Type B pancreatic cell (in vitro differentiated cells): Measurements from ENCODE around the gene LARP4B. TPM values are rescaled to one million over a fixed set of nuclear protein-coding genes. Genes with fewer than 3 reads are reported as not detected.

Source experiments
- DNase-seq: peaks from one replicate; pipeline ENCODE4 v3.0.0; 2021; ENCODE audit warnings: mixed read lengths; ENCODE audit not compliant: unreplicated experiment; ENCODE audit errors: extremely low spot score
- H3K27ac Mint-ChIP-seq: 2 replicates; pipeline ENCODE4 v1.8.0; 2021; ENCODE audit warnings: mild to moderate bottlenecking, mixed read lengths
- H3K27me3 Mint-ChIP-seq: 2 replicates; pipeline ENCODE4 v1.8.0; 2021; ENCODE audit warnings: mixed read lengths
- H3K36me3 Mint-ChIP-seq: 2 replicates; pipeline ENCODE4 v1.8.0; 2021; ENCODE audit warnings: mixed read lengths
- H3K4me1 Mint-ChIP-seq: one replicate; pipeline ENCODE4 v1.8.0; 2021; ENCODE audit warnings: mixed read lengths; ENCODE audit not compliant: unreplicated experiment
- H3K4me3 Mint-ChIP-seq: 2 replicates; pipeline ENCODE4 v1.8.0; 2021; ENCODE audit warnings: mild to moderate bottlenecking, mixed read lengths
- H3K9me3 Mint-ChIP-seq: 2 replicates; pipeline ENCODE4 v1.8.0; 2021; ENCODE audit warnings: mixed read lengths
- total RNA-seq: library from RNA; stranded (reverse); gene quantifications from 2 replicates; pipeline ENCODE4 v1.2.1, GENCODE V29; 2021; ENCODE audit warnings: low replicate concordance
- TF ChIP-seq, protein P1 (sequence below): fragments of 200-600 bp; sonication (generic); conservative IDR thresholded peaks from 2 replicates; pipeline ENCODE4 v1.5.0; 2021; ENCODE audit warnings: antibody characterized with exemption, mild to moderate bottlenecking

LARP4B gene
- total RNA-seq, 1 donor from 2014 or later, result 82.1 TPM

DNA sequence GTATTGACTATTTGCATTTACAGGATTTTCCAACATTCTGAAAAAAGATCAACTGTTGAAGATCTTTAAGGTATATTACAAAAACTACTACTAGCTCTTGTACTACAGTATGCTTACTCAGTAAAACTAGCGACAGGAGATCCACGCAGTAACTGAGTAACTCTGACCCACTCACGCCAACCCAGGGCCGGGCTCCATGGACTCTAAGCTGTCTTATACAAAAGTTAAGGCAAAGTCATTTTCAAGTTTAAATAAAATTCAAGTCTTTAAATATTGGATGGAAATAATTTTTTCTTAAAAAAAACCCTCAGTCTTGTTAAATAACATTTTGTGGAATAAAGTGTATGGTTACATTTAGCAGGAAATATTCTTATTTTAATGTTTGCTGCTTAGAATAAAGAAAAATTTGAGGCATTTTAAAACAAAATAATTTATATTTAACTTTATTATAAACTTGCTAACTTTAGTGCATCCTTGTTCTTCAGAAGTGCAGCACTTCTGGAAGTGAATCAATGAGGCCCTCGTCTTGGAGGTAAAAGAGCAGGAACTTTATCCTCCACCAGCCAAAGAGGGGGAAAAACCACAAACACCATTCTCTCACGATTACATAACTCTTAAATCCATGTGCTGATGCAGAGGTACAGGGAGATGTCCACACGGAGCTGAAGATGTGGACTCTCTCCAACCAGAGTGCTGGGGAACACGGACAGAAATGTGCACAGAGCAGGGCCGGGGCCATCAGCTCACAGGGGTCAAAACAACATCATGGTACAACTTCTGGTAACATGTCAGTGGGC is 119.9 kb downstream of the LARP4B start:
- H3K36me3 Mint-ChIP-seq, result peaks cover 39% of the 10 kb centered on the region

GRCh38 chr10:810351-810846 is 121.1 kb downstream of the LARP4B start:
- H3K4me3 Mint-ChIP-seq, result no peak overlapping the region
- no peaks in the 10 kb centered on the region for H3K4me1 Mint-ChIP-seq
- no peaks in the 10 kb centered on the region for H3K27me3 Mint-ChIP-seq
- peaks cover 36% of the 10 kb centered on the region for H3K36me3 Mint-ChIP-seq
- DNase-seq, result no peak
- no peaks in the 10 kb centered on the region for H3K9me3 Mint-ChIP-seq
- H3K27ac Mint-ChIP-seq, result no peak overlapping the region
- TF ChIP-seq, protein P1, sequence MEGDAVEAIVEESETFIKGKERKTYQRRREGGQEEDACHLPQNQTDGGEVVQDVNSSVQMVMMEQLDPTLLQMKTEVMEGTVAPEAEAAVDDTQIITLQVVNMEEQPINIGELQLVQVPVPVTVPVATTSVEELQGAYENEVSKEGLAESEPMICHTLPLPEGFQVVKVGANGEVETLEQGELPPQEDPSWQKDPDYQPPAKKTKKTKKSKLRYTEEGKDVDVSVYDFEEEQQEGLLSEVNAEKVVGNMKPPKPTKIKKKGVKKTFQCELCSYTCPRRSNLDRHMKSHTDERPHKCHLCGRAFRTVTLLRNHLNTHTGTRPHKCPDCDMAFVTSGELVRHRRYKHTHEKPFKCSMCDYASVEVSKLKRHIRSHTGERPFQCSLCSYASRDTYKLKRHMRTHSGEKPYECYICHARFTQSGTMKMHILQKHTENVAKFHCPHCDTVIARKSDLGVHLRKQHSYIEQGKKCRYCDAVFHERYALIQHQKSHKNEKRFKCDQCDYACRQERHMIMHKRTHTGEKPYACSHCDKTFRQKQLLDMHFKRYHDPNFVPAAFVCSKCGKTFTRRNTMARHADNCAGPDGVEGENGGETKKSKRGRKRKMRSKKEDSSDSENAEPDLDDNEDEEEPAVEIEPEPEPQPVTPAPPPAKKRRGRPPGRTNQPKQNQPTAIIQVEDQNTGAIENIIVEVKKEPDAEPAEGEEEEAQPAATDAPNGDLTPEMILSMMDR, result peak; percentile 71

More for the DNA sequence above, 119.9 kb downstream of the LARP4B start:
- Mint-ChIP-seq H3K27me3 (no peaks in the 10 kb centered on the region), H3K4me3 (no peak overlapping the region), H3K9me3 (no peaks in the 10 kb centered on the region), H3K4me1 (no peaks in the 10 kb centered on the region), H3K27ac (no peak overlapping the region)
- no peak for DNase-seq
- TF ChIP-seq, protein P1, result no peak

DNA sequence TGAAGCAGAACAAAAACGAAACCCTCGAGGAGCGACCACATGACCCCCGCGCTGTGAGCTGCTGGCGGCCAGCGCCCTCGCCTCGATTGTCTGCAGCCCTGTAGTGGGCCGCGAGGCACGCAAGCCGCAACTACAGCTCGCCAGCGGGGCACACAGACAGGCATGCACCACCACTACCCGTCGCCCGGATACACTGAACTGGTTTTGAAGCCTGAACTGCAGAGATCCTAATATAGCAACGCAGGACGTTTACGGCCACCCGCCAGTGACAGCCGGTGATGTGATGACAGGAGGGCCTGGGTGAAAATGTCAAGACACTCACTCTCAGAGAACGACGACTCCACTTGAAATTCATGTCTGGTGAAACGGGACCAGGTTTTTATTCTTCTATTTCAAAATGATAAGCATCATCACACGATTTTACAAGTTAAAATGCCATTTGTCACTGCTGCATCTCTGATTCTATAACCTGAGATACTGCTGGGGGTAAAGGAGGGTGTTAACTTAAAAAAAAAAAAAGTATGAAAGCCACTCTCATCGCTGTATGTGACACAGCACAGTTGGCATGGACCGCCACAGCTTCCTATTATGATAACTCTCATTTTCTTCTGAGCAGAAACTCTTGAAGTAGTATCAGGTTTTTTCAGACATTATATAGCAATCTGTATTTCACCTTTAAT is 121.7 kb downstream of the LARP4B start:
- TF ChIP-seq, protein P1, result no peak
- no peaks in the 10 kb centered on the region for H3K4me1 Mint-ChIP-seq

GRCh38 chr10:807958-808353 is 123.5 kb downstream of the LARP4B start:
- Mint-ChIP-seq H3K36me3 (peaks cover 24% of the 10 kb centered on the region), H3K4me1 (no peaks in the 10 kb centered on the region), H3K27me3 (no peaks in the 10 kb centered on the region), H3K4me3 (no peak overlapping the region), H3K27ac (no peak overlapping the region), H3K9me3 (no peaks in the 10 kb centered on the region)
- TF ChIP-seq, protein P1, result no peak
- DNase-seq, result no peak

More for the DNA sequence above, 121.7 kb downstream of the LARP4B start:
- Mint-ChIP-seq H3K27ac (no peak overlapping the region), H3K9me3 (no peaks in the 10 kb centered on the region), H3K36me3 (peaks cover 31% of the 10 kb centered on the region), H3K4me3 (no peak overlapping the region), H3K27me3 (no peaks in the 10 kb centered on the region)
- no peak for DNase-seq

DNA sequence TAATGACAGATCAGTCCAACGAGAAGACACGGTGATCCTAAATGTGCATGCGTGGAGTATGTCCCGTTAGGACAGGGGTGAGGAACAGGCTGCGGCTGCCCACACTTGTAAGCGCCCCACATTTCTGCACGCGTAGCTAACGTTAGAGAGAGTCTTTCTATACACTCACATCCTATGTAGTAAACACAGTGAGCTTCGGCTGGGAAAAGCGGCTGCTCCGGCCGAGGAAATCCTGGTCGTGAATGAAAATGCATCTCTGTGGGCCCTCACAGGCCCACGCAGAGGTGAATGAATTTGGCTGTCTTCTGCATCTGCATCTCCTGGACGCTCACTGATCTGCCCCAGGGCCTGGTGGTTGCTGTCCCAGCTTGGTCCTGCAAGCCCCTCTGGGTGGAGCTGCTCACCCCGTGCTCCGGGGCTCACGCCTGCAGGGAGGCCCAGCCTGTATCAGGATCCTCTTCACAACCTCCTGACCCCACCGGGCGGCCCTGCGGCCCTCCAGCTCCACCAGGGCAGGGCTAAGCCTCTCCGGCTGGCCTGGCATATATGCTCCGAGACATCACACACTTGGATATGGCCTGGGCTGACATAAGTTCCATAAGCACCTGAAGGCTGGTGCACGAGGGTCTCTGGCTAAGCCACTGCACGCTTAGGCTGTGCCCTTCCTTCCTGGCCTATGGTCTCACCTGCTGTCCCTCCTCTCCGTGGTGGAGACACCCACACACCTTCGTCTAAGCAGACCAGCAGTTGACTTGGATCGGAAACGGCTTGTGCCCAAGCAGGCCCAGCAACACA is 124.1 kb downstream of the LARP4B start:
- Mint-ChIP-seq H3K4me1 (no peaks in the 10 kb centered on the region), H3K9me3 (no peaks in the 10 kb centered on the region), H3K4me3 (no peak overlapping the region), H3K27ac (no peak overlapping the region), H3K27me3 (no peaks in the 10 kb centered on the region), H3K36me3 (peaks cover 24% of the 10 kb centered on the region)
- no peak for DNase-seq
- TF ChIP-seq, protein P1, result no peak
